Activated T-cell treated with anti-CD3 and anti-CD28 coated beads, Interleukin-2, amount 50 U/mL, for 72 hours (primary cell): Measurements from ENCODE around the gene PIP4K2A. TPM values are rescaled to one million over a fixed set of nuclear protein-coding genes. Genes with fewer than 3 reads are reported as not detected.
A peak's percentile ranks its signal among the peaks of the same experiment; 100 is the strongest.

Experiments used
- ATAC-seq, 2 donors: fragments of 150-1000 bp; cut with Tn5 transposase; replicated peaks in 1 of 2; 2 replicates each; pipeline ENCODE4 v1.10.0; 2021; ENCODE audit warnings: moderate library complexity in 2 of 2, mild to moderate bottlenecking in 1 of 2
- DNase-seq, 2 donors: peaks; one replicate each; pipeline ENCODE4 v3.0.0; 2021 to 2022; ENCODE audit warnings: mixed read lengths in 1 of 2
- H3K27ac Mint-ChIP-seq: one replicate; pipeline ENCODE4 v1.8.0; 2022; ENCODE audit warnings: mild to moderate bottlenecking, moderate library complexity, mixed read lengths
- H3K27me3 Mint-ChIP-seq: one replicate; pipeline ENCODE4 v1.8.0; 2022; ENCODE audit warnings: low read depth, mixed read lengths
- H3K36me3 Mint-ChIP-seq, 2 donors: one replicate each; pipeline ENCODE4 v1.8.0; 2022; ENCODE audit warnings: mixed read lengths in 2 of 2, mild to moderate bottlenecking in 1 of 2; ENCODE audit not compliant: insufficient read depth in 2 of 2
- H3K4me1 Mint-ChIP-seq: one replicate; pipeline ENCODE4 v1.8.0; 2022; ENCODE audit warnings: low read depth, mixed read lengths
- H3K4me3 Mint-ChIP-seq, 2 donors: one replicate each; pipeline ENCODE4 v1.8.0; 2022; ENCODE audit warnings: mild to moderate bottlenecking in 2 of 2, mixed read lengths in 2 of 2, moderate library complexity in 2 of 2
- H3K9me3 Mint-ChIP-seq, 2 donors: one replicate each; pipeline ENCODE4 v1.8.0; 2022; ENCODE audit warnings: mixed read lengths in 2 of 2
- total RNA-seq, 2 donors: library from RNA; stranded (reverse); gene quantifications; one replicate each; pipeline ENCODE4 v1.2.3, GENCODE V29; 2022

PIP4K2A gene
- total RNA-seq, 2 donors from 2014 or later: 104 to 138 TPM

GRCh38 chr10:22649994-22650393, 64.4 kb downstream of the PIP4K2A start:
- H3K9me3 Mint-ChIP-seq: no peaks in the 10 kb centered on the region
- peak in 1 of 2 donors; percentile 8 for ATAC-seq
- DNase-seq: no peak
- H3K36me3 Mint-ChIP-seq: peaks cover 0 to 4% of the 10 kb centered on the region in 2 donors
- peaks cover 93% of the 10 kb centered on the region for H3K4me1 Mint-ChIP-seq
- peak overlapping the region; percentile 82 to 90 for H3K4me3 Mint-ChIP-seq
- H3K27ac Mint-ChIP-seq: peak overlapping the region; percentile 99
- H3K27me3 Mint-ChIP-seq: no peaks in the 10 kb centered on the region

- Mint-ChIP-seq H3K36me3 (peaks cover 0 to 4% of the 10 kb centered on the region in 2 donors), H3K9me3 (no peaks in the 10 kb centered on the region), H3K27me3 (no peaks in the 10 kb centered on the region), H3K4me3 (peak overlapping the region; percentile 82 to 90), H3K27ac (peak overlapping the region; percentile 99), H3K4me1 (peaks cover 92% of the 10 kb centered on the region)
- peak; percentile 44 to 51 for DNase-seq
- ATAC-seq: peak; percentile 48 to 59
Observed at GRCh38 chr10:22649390-22649841, 65.0 kb downstream of the PIP4K2A start.

GRCh38 chr10:22648547-22648961, 65.8 kb downstream of the PIP4K2A start:
- Mint-ChIP-seq H3K36me3 (peaks cover 0 to 4% of the 10 kb centered on the region in 2 donors), H3K4me1 (peaks cover 92% of the 10 kb centered on the region), H3K27me3 (no peaks in the 10 kb centered on the region), H3K4me3 (peak overlapping the region; percentile 82 to 90), H3K9me3 (no peaks in the 10 kb centered on the region), H3K27ac (peak overlapping the region; percentile 99)
- ATAC-seq (no peak), DNase-seq (no peak)

- peaks cover 90% of the 10 kb centered on the region for H3K4me1 Mint-ChIP-seq
- H3K4me3 Mint-ChIP-seq: peak overlapping the region; percentile 82 to 90
- ATAC-seq (no peak), DNase-seq (no peak)
- no peaks in the 10 kb centered on the region for H3K9me3 Mint-ChIP-seq
- H3K27me3 Mint-ChIP-seq: no peaks in the 10 kb centered on the region
- H3K27ac Mint-ChIP-seq: peak overlapping the region; percentile 99
- no peaks in the 10 kb centered on the region for H3K36me3 Mint-ChIP-seq
Observed at GRCh38 chr10:22647244-22647643, 67.1 kb downstream of the PIP4K2A start.

GRCh38 chr10:22646388-22646853, 68.0 kb downstream of the PIP4K2A start:
- H3K27me3 Mint-ChIP-seq: no peaks in the 10 kb centered on the region
- peaks cover 89% of the 10 kb centered on the region for H3K4me1 Mint-ChIP-seq
- ATAC-seq (peak; percentile 55 to 64), DNase-seq (no peak)
- peaks cover 0 to 2% of the 10 kb centered on the region in 2 donors for H3K36me3 Mint-ChIP-seq
- peak overlapping the region; percentile 99 for H3K27ac Mint-ChIP-seq
- H3K9me3 Mint-ChIP-seq: no peaks in the 10 kb centered on the region
- H3K4me3 Mint-ChIP-seq: peak overlapping the region; percentile 82 to 90

GRCh38 chr10:22644222-22644621, 70.2 kb downstream of the PIP4K2A start:
- Mint-ChIP-seq H3K9me3 (no peaks in the 10 kb centered on the region), H3K27me3 (no peaks in the 10 kb centered on the region), H3K4me1 (peaks cover 82% of the 10 kb centered on the region), H3K27ac (peak overlapping the region; percentile 8), H3K36me3 (peaks cover 0 to 2% of the 10 kb centered on the region in 2 donors), H3K4me3 (peak overlapping the region; percentile 37 to 38)
- no peak for DNase-seq
- no peak for ATAC-seq

GRCh38 chr10:22643775-22644174, 70.6 kb downstream of the PIP4K2A start:
- H3K27ac Mint-ChIP-seq: peak overlapping the region; percentile 23
- no peaks in the 10 kb centered on the region for H3K9me3 Mint-ChIP-seq
- peak overlapping the region; percentile 37 to 38 for H3K4me3 Mint-ChIP-seq
- H3K36me3 Mint-ChIP-seq: peaks cover 0 to 4% of the 10 kb centered on the region in 2 donors
- no peaks in the 10 kb centered on the region for H3K27me3 Mint-ChIP-seq
- no peak for ATAC-seq
- DNase-seq: no peak
- H3K4me1 Mint-ChIP-seq: peaks cover 82% of the 10 kb centered on the region

GRCh38 chr10:22643116-22643515, 71.3 kb downstream of the PIP4K2A start:
- Mint-ChIP-seq H3K4me1 (peaks cover 82% of the 10 kb centered on the region), H3K27ac (peak overlapping the region; percentile 23), H3K9me3 (no peaks in the 10 kb centered on the region), H3K36me3 (peaks cover 0 to 5% of the 10 kb centered on the region in 2 donors), H3K27me3 (no peaks in the 10 kb centered on the region), H3K4me3 (peak overlapping the region; percentile 2 to 21)
- ATAC-seq (peak in 1 of 2 donors; percentile 28), DNase-seq (no peak)

GRCh38 chr10:22641743-22642142, 72.6 kb downstream of the PIP4K2A start:
- peaks cover 3 to 9% of the 10 kb centered on the region in 2 donors for H3K36me3 Mint-ChIP-seq
- peaks cover 72% of the 10 kb centered on the region for H3K4me1 Mint-ChIP-seq
- H3K27me3 Mint-ChIP-seq: no peaks in the 10 kb centered on the region
- ATAC-seq: no peak
- no peak overlapping the region for H3K4me3 Mint-ChIP-seq
- peak overlapping the region; percentile 4 for H3K27ac Mint-ChIP-seq
- no peak for DNase-seq
- H3K9me3 Mint-ChIP-seq: peaks cover 2 to 5% of the 10 kb centered on the region in 2 donors

- no peak for ATAC-seq
- Mint-ChIP-seq H3K4me1 (peaks cover 71% of the 10 kb centered on the region), H3K36me3 (peaks cover 10 to 18% of the 10 kb centered on the region in 2 donors), H3K9me3 (peaks cover 6 to 7% of the 10 kb centered on the region in 2 donors), H3K27ac (no peak overlapping the region), H3K27me3 (no peaks in the 10 kb centered on the region), H3K4me3 (no peak overlapping the region)
- DNase-seq: no peak
Observed at GRCh38 chr10:22640359-22640758, 74.0 kb downstream of the PIP4K2A start.

- peak overlapping the region; percentile 2 for H3K27ac Mint-ChIP-seq
Observed at GRCh38 chr10:22638863-22639262, 75.5 kb downstream of the PIP4K2A start.

GRCh38 chr10:22637491-22637890, 76.9 kb downstream of the PIP4K2A start:
- Mint-ChIP-seq H3K27me3 (no peaks in the 10 kb centered on the region), H3K9me3 (peaks cover 6 to 7% of the 10 kb centered on the region in 2 donors), H3K27ac (peak overlapping the region; percentile 19), H3K4me1 (peaks cover 76% of the 10 kb centered on the region), H3K36me3 (peaks cover 10 to 21% of the 10 kb centered on the region in 2 donors), H3K4me3 (no peak overlapping the region)
- DNase-seq: no peak
- no peak for ATAC-seq

More at GRCh38 chr10:22638863-22639262, 75.5 kb downstream of the PIP4K2A start:
- H3K4me3 Mint-ChIP-seq: no peak overlapping the region
- no peaks in the 10 kb centered on the region for H3K27me3 Mint-ChIP-seq
- no peak for DNase-seq
- H3K4me1 Mint-ChIP-seq: peaks cover 76% of the 10 kb centered on the region
- H3K9me3 Mint-ChIP-seq: peaks cover 6 to 7% of the 10 kb centered on the region in 2 donors
- ATAC-seq: no peak
- peaks cover 10 to 21% of the 10 kb centered on the region in 2 donors for H3K36me3 Mint-ChIP-seq

- Mint-ChIP-seq H3K4me1 (peaks cover 85% of the 10 kb centered on the region), H3K4me3 (peak overlapping the region; percentile 29 to 71), H3K27me3 (no peaks in the 10 kb centered on the region), H3K9me3 (peaks cover 6 to 7% of the 10 kb centered on the region in 2 donors), H3K27ac (peak overlapping the region; percentile 89), H3K36me3 (peaks cover 10 to 20% of the 10 kb centered on the region in 2 donors)
- ATAC-seq (no peak), DNase-seq (no peak)
Observed at GRCh38 chr10:22635650-22636049, 78.7 kb downstream of the PIP4K2A start.
